ENCODE results near the gene RFT1.

- TF ChIP-seq EZH2 (IDR thresholded peaks at IDR 0.05; ENCODE audit: low read length, missing control alignments) (no peak), CTCF (conservative IDR thresholded peaks at IDR 0.05 in 1 of 2, IDR thresholded peaks at IDR 0.05 in 1 of 2; ENCODE audit: low read depth in 1 of 2, low read length in 2 of 2) (no peak)
Measured at GRCh38 chr3:53151465-53151864, 21.2 kb upstream of the RFT1 start.

Data from fibroblast of lung (primary cell).